ENCODE measurements around the gene ADGRV1.

The ADGRV1 gene, protein sequence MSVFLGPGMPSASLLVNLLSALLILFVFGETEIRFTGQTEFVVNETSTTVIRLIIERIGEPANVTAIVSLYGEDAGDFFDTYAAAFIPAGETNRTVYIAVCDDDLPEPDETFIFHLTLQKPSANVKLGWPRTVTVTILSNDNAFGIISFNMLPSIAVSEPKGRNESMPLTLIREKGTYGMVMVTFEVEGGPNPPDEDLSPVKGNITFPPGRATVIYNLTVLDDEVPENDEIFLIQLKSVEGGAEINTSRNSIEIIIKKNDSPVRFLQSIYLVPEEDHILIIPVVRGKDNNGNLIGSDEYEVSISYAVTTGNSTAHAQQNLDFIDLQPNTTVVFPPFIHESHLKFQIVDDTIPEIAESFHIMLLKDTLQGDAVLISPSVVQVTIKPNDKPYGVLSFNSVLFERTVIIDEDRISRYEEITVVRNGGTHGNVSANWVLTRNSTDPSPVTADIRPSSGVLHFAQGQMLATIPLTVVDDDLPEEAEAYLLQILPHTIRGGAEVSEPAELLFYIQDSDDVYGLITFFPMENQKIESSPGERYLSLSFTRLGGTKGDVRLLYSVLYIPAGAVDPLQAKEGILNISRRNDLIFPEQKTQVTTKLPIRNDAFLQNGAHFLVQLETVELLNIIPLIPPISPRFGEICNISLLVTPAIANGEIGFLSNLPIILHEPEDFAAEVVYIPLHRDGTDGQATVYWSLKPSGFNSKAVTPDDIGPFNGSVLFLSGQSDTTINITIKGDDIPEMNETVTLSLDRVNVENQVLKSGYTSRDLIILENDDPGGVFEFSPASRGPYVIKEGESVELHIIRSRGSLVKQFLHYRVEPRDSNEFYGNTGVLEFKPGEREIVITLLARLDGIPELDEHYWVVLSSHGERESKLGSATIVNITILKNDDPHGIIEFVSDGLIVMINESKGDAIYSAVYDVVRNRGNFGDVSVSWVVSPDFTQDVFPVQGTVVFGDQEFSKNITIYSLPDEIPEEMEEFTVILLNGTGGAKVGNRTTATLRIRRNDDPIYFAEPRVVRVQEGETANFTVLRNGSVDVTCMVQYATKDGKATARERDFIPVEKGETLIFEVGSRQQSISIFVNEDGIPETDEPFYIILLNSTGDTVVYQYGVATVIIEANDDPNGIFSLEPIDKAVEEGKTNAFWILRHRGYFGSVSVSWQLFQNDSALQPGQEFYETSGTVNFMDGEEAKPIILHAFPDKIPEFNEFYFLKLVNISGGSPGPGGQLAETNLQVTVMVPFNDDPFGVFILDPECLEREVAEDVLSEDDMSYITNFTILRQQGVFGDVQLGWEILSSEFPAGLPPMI (N-terminal part only)

DNA sequence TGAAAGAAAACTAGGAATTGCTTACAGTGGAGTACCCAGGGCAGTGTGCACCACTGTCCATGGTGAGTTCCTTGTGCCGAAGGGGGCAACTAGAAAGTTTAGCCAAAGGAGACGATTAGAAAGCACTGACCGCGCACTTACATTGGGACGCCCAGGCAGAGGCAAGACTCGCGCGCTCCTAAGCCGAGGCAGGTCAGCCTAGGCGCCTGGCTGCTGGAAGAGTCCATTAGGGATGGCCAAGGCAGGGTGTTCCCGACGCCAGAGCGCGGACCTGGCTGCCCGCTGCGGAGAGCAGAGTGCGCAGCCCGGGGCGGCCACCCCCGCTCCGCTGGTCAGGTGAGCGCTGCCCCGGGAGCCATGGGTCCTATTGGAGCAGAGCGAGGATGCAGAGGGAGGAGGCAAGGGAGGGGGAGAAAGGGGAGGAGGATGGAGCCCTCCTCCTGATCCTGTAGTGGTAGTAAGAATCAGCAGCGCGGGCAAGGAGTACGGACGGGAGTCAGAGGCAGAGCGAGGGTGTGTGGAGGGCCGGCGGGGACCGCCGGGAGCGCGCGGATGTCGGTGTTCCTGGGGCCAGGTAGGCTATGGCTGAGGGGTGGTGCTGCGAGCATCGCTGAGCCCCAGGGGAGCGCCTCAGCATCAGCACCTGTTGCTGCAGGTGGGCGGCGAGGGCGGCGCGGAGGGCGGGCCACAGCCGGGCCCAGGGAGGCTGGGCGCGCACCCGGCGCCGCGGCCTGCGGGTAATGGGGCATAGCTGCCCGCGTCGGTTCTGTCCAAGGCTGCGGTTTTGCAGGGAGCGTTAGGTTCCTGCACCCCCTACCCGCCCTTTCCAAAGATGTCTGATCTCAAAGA lies at the start of gene ADGRV1:
ADGRV1 (plus strand) TSS at position 454 of the 849 bp plus-strand sequence; CDS start at position 553, 99 bp downstream.
- peak; percentile 43 for DNase-seq

DNA sequence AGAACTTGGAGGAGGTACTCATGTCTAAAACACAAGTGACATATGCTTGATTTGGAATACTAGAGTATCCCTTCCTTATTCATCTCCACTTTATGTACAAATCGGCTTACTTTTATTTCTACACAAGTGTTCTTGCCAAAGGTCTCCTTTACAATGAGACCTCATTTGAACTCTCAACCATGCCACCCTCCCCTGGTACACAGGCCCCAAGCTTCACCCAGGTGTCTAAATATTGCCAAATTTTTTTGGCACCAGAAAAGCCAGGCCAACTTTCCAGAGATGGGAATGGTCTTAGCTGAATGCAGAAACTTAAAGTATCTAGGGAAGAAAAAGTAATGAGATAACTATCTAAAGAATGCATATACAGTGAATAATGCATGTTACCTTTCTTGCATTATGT lies 48.2 kb upstream of the ADGRV1 start:
- no peak for DNase-seq

DNA sequence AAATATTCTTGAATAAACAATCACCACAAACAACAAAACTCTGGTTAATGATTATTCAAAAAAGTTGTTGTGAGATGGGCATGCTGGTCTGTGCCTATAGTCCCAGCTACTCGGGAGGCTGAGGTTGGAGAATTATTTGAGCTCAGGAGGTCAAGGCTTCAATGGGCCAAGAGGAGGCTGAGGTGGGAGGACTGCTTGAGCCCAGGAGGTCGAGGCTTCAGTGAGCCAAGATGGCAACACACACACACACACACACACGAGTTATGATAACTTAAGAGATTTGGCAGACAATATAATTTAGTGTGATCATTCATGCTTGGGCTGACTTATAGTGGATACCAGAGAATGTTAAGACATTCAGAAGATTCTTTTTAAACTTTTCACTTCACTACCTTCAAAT lies 44.1 kb upstream of the ADGRV1 start:
- no peak for DNase-seq

- DNase-seq = no peak
Measured at GRCh38 chr5:90518661-90519060, 39.9 kb upstream of the ADGRV1 start.

DNA sequence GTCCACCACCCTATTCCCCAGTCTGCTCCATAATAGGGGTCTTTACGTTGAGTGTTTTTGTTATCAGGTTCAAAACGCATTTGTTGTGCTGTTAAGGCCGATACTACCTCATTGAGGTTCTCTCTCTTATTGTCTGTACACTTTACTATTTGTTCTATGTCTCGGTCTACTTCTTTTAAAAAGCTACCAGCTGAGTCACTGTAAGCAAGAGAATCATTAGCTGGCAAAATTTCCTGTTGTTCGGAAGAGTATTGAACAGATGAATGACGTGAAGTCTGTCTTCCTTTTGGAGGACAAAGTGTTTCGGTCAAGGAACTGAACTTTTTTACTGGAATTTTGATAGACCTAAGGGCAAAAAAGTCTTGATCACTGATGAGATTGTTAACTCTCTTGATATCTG lies 39.5 kb upstream of the ADGRV1 start:
- DNase-seq = no peak

DNA sequence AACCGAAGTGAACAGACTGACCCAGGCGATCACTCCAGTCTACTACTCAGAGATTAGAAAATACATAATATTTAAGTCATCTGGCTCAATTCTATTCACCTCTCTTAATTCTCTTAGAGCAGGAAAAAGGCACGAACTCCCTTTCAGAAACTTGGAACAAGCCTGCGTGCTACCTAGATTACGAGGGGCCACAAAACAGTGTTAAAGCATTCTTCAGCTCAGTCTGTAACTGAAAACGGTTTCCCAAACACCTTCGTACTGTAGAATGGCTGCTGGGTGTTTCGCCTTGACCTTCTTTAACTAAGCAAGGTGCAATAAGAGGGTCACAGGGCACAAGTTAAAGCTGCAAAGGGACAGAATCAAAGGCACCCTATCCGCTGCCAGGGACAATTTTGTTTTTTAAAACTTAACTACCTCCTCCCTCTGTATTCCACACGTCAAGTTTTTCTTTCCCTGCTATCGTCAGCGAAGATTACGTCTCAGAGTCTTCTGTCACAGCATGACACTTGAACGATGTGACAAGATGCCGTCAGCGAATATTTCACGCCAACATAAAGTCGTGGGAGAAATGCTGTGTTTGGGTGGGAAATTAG lies 29.9 kb upstream of the ADGRV1 start:
- DNase-seq = peak; percentile 40

DNA sequence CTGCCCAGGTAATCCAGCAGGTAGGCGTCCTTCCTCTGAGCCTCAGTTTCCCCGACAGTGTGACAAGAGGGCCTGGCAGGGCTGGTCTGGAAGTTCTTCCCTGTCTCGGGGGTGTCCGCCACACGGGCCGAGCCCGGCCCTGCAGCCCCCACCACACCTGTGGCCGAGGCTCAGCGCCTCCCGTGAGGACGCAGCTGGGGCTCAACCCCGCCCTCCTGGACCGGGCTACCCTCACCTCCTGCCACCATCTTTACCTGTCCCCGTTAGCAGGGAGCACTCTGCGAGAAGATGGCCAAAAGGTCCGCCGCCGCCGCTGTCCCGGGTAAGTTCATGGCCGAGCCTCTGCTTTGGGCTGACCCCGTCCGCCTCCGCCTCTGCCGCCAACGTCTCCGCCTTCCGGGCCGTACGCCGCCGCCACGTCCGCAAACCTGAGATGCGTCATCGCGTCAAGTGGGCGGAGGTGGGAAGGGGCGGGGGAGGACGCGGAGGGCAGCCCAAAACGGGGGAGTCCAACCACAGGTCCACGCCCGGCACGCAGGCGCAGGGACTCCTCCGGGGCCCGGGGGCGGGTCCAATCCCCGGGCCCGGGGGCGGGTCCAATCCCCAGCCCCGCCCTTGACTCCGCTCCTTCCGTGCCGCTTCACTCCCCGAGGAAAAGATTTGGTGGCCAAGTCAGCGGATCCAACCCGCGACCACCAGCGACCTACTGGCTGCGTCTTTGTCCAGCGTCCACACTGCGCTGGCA lies 29.2 kb upstream of the ADGRV1 start, which contains the start of gene LYSMD3:
LYSMD3 (minus strand) TSS at position 391 of the 745 bp plus-strand sequence. CDS start 4,295 bp downstream, outside the sequence.
- DNase-seq = peak; percentile 98

DNA sequence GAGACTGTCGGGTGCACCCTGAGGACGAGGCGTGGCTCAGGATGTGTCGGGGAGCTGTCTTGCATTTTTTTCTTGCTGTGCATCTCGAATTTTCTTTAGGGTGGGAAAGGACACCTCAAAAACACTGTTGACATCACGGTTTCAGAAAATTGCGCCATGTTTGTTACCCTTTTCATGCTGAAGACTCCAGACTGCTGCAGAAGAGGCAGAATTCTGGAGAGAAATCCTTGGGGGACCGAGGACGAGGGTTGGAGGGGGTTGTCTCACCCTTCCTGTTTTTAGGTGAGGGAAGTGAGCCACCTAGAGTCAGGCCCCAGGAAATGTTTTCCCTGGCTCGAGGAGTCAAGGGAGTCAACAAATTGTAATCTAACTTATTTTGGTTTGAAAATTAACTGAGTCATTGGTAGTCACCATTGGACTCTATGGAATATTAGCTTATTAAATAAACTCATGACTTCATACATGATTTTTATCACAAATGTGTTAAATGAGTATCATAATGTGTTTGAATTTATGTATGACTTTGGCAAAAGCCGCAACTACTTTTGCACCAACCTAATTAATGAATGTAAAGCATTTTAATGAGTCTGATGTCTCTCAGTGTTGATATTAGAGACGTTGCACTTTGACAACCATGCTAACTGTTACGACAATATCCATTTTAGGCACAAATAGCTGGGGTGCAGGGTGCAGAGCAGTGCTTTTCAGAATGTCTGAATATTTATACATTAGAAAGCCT lies 28.5 kb upstream of the ADGRV1 start:
- DNase-seq = peak; percentile 84

DNA sequence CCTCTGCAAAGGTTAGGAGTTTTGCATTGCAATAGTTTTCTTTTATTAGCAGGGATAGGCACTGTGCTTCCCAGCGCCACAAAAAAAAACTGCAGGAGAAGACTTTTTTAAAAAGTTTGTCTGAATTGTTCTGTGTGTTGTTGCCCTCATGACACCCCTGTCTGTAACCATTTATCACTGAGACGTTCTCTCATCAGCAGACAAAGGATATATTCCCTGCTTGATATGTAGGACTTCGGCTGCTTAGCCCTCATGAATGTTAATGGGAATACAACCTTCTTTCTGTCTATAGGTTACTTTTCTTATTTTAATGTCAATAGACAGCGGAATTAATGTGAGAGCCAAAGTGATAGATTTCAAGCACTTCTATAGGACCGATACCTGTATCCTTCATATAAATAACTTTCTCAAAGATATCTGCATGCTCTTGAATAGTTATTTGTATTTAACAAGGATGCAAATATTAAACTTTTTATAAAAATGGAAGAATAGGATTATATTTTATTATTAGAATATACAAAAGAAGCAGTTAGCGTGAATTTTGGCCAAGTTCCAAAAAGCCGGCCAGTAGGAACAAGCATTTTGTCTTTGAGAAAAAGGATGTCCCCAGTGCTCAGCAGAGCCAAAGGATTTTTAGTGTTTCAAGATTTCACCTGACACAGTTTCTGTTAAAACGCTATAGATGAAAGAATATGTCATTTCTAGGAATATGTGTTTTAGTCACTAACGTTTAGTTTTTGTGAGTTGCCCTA lies 27.7 kb upstream of the ADGRV1 start:
- DNase-seq = no peak

DNA sequence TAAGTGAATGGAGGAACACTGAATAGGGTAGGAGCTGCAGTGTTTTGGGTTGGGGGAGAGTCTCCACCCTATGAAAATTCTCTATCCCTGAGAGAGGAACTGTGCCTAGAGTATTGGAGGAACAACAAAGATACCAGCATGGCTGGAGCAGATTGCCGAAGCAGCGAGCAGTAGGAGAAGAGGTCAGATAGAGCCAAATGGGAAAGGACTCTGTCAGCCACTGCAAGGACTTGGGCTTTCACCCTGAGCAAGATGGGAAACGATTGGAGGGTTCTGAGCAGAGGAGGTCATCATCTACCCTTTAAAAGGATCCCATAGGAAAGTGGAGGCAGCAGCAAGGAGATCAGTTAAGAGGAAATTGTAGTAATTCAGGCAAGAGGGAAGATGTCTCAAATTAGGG lies 24.8 kb upstream of the ADGRV1 start:
- DNase-seq = no peak

DNA sequence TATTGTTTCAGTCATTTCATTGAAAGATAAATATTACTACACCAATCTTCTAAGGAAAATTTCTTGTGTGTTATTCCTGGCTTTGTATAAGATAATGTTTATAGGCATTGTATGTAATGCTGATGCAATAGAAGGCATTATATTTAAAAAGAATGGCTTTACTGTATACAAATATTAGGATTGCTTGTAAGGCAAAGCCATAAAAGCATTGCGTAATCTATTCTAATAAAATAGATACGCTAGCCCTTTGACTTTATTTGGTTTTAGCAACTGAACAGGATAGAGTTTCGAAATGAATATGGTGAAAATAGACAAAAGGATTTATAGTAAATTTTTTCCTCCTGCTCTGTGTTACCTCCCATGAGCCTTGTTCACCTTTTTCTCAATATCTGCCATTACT lies 23.7 kb upstream of the ADGRV1 start:
- no peak for DNase-seq

DNA sequence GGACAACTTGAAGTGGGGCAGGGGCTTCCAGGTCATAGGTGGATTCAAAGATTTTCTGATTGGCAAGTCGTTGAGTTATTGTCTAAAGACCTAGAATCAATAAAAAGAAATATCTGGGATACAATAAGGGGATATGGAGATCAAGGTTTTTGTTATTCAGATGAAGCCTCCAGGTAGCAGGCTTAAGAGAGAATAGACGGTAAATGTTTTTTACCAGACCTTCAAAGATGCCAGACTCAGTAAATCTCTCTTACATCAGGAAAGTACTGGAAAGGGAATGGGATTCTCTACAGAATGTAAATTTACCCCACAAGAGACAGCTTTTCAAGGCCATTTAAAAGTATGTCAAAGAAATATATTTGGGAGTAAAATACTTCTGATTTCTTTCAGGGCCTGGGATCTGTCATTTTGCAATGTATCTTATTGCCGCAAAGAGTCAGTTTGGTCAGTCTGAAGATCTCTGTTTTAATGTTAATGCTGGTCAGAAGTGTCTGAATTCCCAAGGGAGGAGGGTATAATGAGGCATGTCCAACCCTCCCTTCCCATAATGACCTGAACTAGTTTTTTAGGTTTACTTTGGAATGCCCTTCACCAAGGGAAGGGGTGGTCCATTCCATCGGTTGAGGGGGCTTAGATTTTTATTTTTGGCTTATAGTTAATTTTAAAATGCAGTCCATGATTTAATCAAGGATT lies 15.6 kb upstream of the ADGRV1 start:
- DNase-seq = no peak

DNA sequence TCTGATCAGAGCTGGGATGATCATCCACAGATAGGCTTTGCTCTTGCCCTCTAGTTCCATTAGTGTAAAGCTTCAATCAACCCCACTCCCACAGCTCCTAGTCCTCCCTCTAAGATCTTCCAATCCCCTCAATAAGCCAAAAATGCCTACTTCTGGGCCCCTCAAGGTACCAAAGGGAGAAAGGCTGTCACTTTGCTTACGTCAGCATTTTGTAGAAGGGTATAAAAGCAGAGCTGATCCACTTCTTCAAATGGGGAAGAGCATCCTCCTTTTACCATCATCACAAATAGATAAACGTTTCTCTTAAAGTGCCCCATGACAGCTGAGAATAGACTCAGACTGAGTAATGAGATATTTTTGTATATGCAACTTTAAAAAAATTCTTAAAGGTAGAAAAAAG lies 13.1 kb upstream of the ADGRV1 start:
- no peak for DNase-seq

DNA sequence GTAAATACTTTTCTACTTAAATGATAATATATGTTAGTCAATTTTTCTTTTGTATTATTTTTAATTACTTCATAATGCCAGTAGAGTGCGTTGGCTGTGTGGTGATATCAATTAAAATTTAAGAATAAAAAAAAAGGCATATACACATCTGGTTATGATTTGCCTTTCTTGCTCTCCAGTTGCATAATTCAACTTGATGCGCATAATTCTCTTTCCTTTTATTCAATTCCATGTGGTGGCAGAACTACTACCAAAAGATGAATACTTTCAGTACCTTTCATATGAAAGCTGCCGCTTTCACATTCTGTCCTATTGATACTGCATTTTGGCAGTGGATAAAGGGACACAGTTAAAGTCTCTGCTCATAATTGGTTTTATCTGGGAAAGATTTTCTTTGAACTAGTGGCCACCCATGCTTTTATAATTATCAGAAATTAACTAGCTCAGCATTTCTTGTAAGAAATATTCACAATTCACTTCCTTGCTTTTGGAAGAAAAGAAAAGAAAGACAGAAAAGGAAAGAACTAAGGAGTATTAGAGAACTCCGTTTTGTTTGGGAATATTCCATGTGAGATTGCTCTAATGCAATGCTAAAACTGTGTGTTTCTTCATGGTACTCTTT lies 12.3 kb upstream of the ADGRV1 start:
- no peak for DNase-seq

DNA sequence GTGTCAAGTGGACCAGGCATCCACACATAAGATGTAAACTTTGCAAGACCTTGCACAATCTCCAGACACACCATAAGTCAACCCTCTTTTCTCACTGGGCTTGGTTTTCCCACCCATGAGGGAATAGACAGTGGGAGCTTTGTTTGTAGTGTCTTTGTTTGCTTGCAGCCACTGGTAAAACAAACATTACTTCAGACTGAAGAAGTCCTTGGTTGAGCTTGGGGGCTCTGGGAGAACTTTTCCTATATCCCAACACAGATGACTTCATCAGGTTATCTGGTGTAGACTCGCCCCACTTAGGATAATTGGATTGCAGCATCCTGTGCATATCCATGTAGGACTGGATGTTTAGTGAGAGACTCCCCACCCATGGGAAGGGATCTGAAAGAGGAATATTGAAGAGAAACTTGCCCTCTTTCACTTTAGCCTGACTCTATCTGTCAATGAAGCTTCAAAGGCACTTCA lies 11.5 kb upstream of the ADGRV1 start:
- no peak for DNase-seq

- peak; percentile 25 for DNase-seq
Measured at GRCh38 chr5:90548069-90548593, 10.5 kb upstream of the ADGRV1 start.

DNA sequence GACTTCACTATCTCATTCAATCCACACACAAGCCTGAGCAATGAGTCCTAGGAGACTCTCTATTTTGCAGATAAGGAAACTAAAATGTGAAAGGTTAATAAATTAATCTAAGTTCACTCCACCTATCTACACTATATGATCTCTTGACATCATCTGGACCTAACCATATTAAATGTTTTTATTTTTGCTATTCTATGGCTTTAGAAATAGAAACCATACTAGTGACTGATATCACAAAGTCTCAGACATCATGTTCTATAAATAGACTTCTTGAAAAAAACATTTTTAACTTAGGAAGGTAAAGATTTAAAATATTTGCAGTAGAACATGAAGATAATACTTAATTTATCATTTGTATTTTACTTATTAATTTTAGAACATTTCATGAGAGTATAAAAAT lies 9.4 kb upstream of the ADGRV1 start:
- DNase-seq = no peak
